Right lobe of liver (tissue), 6 donors: ENCODE data around the gene GALNT2. TPM values are rescaled to one million over a fixed set of nuclear protein-coding genes. Genes with fewer than 3 reads are reported as not detected.

Experiments used
- ATAC-seq, 4 donors: fragments of 200-7000 bp; cut with Tn5 transposase; one replicate each; pipeline ENCODE4 v1.9.1; 2020; ENCODE audit warnings: mild to moderate bottlenecking in 4 of 4, moderate library complexity in 4 of 4
- DNase-seq, 3 donors: peaks; one replicate each; pipeline ENCODE4 v3.0.0-alpha.2; 2020
- H3K27ac ChIP-seq, 3 donors: fragments of 200-600 bp; one replicate each; pipeline ENCODE4 v1.8.0; 2022
- H3K27me3 ChIP-seq, 2 donors: fragments of 200-600 bp; one replicate each; pipeline ENCODE4 v1.8.0; 2022
- H3K36me3 ChIP-seq, 4 donors: fragments of 200-600 bp; sonication (generic) in 1 of 4; one replicate each; pipeline versions ENCODE4 v1.5.1 to v1.8.0; 2017 to 2022; ENCODE audit warnings: control low read depth in 1 of 4
- H3K4me1 ChIP-seq, 4 donors: fragments of 200-600 bp; sonication (generic) in 1 of 4; one replicate each; pipeline versions ENCODE4 v1.5.1 to v1.8.0; 2017 to 2022; ENCODE audit warnings: control low read depth in 1 of 4
- H3K4me3 ChIP-seq, 3 donors: fragments of 200-600 bp; one replicate each; pipeline ENCODE4 v1.8.0; 2022
- H3K9me3 ChIP-seq, 4 donors: fragments of 200-600 bp; sonication (generic) in 1 of 4; one replicate each; pipeline versions ENCODE4 v1.5.1 to v1.8.0; 2017 to 2022; ENCODE audit warnings: control low read depth in 1 of 4
- CTCF ChIP-seq, 4 donors: fragments of 200-600 bp in 3 of 4; fragments of 450-650 bp in 1 of 4; IDR thresholded peaks; one replicate each; pipeline versions ENCODE4 v1.5.1 to v1.8.0; 2016 to 2022; ENCODE audit warnings: antibody characterized with exemption in 4 of 4, mild to moderate bottlenecking in 2 of 4
- POLR2A ChIP-seq: fragments of 450-650 bp; IDR thresholded peaks from one replicate; pipeline ENCODE4 v1.6.1; 2017; ENCODE audit warnings: antibody characterized with exemption, mild to moderate bottlenecking
- WGBS: methylation state at CpG from one replicate; pipeline ENCODE4 v1.1.6; 2018; ENCODE audit warnings: low coverage, low lambda C conversion rate; ENCODE audit not compliant: insufficient coverage; ENCODE audit errors: missing lambda C conversion rate; 5-methylcytosine and 5-hydroxymethylcytosine counted together
- intact Hi-C, 2 donors: fragments of 100-400 bp; cut with DNase I; formaldehyde crosslinking; loops; one replicate each; pipeline versions ENCODE4 v1.11.2 to v1.14.1; 2022
- total RNA-seq, 6 experiments: library from RNA; depleted of rRNA in 2 of 6; stranded (reverse); fragments of >200 nt in 2 of 6; fragmentation: NEBNext Ultra II Directional in 3 of 6; extraction: Animal tissue kit (Norgen Biotek cat#: 25700) in 3 of 6; gene quantifications; one replicate each; pipeline versions ENCODE4 v1.1.0 to v1.2.4, GENCODE V29; 2016 to 2023
- donor health status: DM: no; HTN: yes; CAD: no.
- donor health status: DM: no; HTN: no; CAD: no.
- donor health status: DM: no; HTN: no; CAD: no.
- donor health status: DM: no; HTN: yes; CAD: no.
- donor health status: DM: no; HTN: yes; CAD: no.

Gene GALNT2
- total RNA-seq, 6 experiments from 2014 or later: 58.0 to 152 (median 131) TPM

- H3K27ac ChIP-seq: no peak overlapping the region
- DNase-seq (no peak), ATAC-seq (no peak)
- TF ChIP-seq POLR2A: no peak
- no peak for TF ChIP-seq CTCF (IDR thresholded peaks at IDR 0.05)
- no peaks in the 10 kb centered on the region for H3K9me3 ChIP-seq
- H3K36me3 ChIP-seq: no peaks in the 10 kb centered on the region
- H3K4me3 ChIP-seq: no peak overlapping the region
- intact Hi-C loops: no loop called here
- H3K27me3 ChIP-seq: no peaks in the 10 kb centered on the region
- 60% methylated on average over 11 of the region's 15 CpGs for WGBS
- H3K4me1 ChIP-seq: peaks cover 0 to 36% (median 17%) of the 10 kb centered on the region in 4 donors
Measured at GRCh38 chr1:230147253-230148125, 80.5 kb downstream of the GALNT2 start.

GRCh38 chr1:230148126-230148652 lies 81.2 kb downstream of the GALNT2 start:
- H3K4me1 ChIP-seq: peaks cover 0 to 43% (median 14%) of the 10 kb centered on the region in 4 donors
- no peak overlapping the region for H3K4me3 ChIP-seq
- intact Hi-C loops: no loop called here
- TF ChIP-seq POLR2A: no peak
- H3K27ac ChIP-seq: no peak overlapping the region
- peak in 1 of 4 donors; percentile 9 for ATAC-seq
- H3K27me3 ChIP-seq: no peaks in the 10 kb centered on the region
- no peaks in the 10 kb centered on the region for H3K36me3 ChIP-seq
- DNase-seq: no peak
- WGBS: 77% methylated on average over 12 of the region's 15 CpGs
- no peaks in the 10 kb centered on the region for H3K9me3 ChIP-seq

- peaks cover 0 to 43% (median 16%) of the 10 kb centered on the region in 4 donors for H3K4me1 ChIP-seq
- no peaks in the 10 kb centered on the region for H3K27me3 ChIP-seq
- intact Hi-C loops: no loop called here
- H3K27ac ChIP-seq: no peak overlapping the region
- WGBS: 91% methylated on average over 10 of the region's 11 CpGs
- no peak for ATAC-seq
- DNase-seq: no peak
- H3K4me3 ChIP-seq: no peak overlapping the region
- TF ChIP-seq POLR2A (no peak), CTCF (IDR thresholded peaks at IDR 0.05) (no peak)
- H3K9me3 ChIP-seq: no peaks in the 10 kb centered on the region
- H3K36me3 ChIP-seq: no peaks in the 10 kb centered on the region
Measured at GRCh38 chr1:230148768-230149469, 81.9 kb downstream of the GALNT2 start.

GRCh38 chr1:230149751-230150584 lies 82.9 kb downstream of the GALNT2 start:
- Histone ChIP-seq H3K27me3 (no peaks in the 10 kb centered on the region), H3K36me3 (no peaks in the 10 kb centered on the region), H3K4me1 (peaks cover 2 to 43% (median 16%) of the 10 kb centered on the region in 4 donors), H3K4me3 (no peak overlapping the region), H3K27ac (no peak overlapping the region), H3K9me3 (no peaks in the 10 kb centered on the region)
- DNase-seq (no peak), ATAC-seq (no peak)
- WGBS: 60% methylated on average over 12 of the region's 15 CpGs
- TF ChIP-seq POLR2A (no peak), CTCF (IDR thresholded peaks at IDR 0.05) (no peak)
- intact Hi-C loops: loop anchor here in 1 of 2 donors (10.0 kb wide), 1 partner anchor 45 kb away; no protein-coding TSS in a partner anchor
